HG03460 (cell line): Measurements from ENCODE around the gene LHFPL2.

Source experiments
- ATAC-seq: cut with Tn5 transposase; IDR thresholded peaks from one replicate; pipeline ENCODE4 v1.9.1; 2021; ENCODE audit not compliant: unreplicated experiment

Gene LHFPL2

DNA sequence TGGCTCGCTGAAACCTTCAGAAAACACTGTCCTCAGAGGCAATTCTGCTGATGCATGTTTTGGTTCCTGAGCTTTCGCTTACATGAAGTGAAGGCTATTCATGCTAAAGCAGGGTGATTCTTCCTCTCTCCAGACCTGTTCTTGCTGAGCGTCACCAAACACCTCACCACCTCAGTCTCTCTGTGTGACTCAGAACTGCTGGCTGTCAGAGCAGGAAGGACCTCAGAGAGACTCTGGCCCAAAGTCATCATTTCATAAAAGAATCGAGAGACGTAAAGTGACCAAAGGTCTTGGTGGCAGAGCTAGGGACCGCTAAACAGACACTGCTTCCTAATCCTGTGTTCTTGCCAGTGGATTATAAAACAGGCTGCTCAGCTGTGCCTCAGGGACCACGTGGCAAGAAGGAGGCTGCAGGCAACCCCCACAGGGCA lies 73.8 kb downstream of the LHFPL2 start:
- ATAC-seq = no peak

DNA sequence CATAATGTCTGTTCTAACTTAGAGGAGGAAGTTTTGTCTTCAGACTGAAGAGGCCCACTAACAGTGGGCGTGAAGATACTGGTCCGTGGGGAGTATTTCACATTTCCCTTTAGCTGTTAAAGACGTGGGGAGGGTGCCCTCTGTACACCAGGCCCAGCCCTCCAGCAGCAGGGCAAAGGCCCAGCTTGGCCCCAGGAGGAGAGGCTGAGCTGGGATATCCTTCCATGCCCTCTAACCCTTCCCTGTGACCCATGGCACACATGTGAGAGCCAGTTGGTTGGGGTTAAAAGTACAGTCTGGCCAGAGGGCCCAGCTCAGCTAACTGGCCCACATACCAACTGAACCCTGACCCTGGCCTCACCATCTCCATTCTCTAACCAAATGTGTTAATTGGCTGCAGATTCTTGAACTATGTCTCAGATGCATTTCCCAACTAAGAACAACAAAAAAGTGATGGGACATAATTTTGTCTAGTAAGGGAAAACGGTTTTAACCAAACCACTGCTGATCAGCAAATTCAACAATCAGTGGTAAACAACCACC lies 74.4 kb downstream of the LHFPL2 start:
- ATAC-seq = no peak

DNA sequence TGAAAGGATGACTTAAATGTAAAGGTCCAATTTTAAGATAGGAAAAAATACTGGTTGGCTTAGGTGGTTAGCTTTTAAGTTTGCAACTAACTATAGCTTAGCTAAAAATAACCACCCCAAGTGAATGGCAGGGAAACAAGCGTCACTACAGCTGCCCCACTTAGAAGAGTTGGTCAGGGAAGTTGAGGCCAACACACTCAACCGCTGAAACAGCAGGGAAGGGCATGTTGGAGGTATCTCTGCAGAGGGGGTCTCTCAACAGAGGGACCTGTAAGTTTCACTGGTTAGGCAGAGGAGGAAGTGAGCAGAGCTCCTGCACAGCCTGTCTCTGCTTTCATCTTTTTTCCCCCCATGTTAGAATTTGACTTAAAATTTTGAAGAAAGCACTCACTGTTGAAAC lies 75.3 kb downstream of the LHFPL2 start:
- ATAC-seq = peak; percentile 69

DNA sequence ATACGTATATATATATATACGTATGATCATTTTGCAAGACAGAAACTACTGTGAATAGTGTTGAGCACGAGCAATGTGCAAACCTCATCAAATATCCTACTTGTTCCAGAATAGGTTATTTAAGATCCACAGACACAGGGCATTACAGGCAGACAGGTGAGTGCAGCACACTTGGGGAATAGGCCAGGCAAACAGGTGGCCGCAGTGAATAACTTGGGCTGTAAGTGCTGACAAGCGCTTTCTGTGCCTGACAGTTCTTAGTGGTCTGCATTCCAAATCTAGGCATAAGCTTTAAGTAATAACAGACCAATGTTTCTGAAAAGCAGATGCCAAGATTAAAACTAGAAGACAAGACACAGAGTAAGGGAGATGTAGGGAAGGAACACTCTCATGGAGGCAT lies 77.9 kb downstream of the LHFPL2 start:
- no peak for ATAC-seq

DNA sequence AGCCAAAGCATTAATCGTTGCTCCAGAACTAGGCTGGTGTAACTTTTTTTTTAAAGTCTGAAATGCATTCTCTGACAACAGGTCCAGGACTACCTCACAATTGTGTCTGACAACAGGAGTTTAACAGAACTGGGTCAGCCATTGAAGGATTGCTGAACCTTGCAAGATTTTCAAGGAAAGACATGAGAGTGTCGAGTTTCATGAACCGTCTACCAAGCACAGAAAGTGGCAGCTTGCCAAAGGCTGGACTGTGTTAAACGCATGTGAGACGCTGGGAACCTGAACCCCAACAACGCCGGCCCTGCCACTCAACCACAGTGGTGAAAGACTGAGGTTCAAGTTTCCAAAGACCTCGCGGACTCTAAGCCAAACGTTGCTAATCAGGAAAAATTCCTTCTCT lies 79.1 kb downstream of the LHFPL2 start:
- ATAC-seq = no peak

DNA sequence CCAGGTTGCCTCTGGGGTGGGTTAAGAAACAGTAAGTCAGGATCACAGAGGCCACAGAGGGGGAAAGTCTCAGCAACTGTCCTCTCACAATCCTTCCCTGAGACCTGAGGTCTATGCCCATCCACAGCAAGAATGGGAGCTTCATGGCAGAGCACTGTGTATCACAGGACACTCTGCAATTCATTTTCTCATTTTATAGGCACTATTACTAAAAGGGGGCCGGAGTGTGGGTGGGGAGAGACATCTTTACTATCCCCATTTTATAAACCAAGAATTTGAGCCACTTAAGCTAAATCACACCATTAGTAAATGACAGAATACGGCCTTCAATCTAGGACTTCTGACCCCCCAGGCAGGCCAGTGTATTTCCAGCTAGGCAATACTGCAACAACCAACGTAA lies 79.9 kb downstream of the LHFPL2 start:
- ATAC-seq = no peak

DNA sequence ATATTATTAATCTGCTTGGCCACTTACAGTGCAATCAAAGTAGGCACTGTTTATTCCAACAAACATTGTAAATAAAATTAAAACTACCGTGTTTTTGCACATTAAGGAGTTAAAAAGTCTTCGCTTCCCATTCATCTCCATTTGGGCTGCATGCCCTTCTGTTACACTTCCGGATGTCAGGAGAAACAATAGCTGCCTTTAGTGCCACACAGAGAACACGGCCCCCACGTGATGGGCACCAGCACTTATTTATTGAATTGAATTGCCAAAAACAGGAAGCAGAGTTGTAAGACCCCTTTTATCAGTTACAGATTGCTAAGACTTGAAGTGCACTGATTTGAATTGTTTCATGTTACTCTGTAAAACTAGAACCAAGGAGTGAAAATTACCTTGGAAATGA lies 80.4 kb downstream of the LHFPL2 start:
- no peak for ATAC-seq

DNA sequence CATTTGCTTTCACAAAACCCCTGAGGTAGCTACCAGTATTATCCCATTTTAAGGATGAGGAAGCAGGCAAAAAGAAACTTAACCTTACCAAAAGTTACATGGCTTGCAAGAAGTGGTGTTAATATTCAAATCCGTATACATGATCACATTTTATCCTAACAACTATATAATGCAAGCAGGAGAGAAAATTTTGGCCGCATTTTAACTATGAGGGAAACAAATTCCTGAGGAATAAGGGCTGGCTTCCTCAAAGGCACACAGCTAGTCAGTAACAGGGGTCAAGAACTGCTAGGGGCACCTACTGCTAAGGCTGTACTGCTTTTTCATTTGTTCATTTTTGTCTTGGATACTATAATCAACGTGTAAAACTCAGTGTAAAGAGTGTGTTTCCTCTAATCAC lies 81.0 kb downstream of the LHFPL2 start:
- ATAC-seq = no peak

DNA sequence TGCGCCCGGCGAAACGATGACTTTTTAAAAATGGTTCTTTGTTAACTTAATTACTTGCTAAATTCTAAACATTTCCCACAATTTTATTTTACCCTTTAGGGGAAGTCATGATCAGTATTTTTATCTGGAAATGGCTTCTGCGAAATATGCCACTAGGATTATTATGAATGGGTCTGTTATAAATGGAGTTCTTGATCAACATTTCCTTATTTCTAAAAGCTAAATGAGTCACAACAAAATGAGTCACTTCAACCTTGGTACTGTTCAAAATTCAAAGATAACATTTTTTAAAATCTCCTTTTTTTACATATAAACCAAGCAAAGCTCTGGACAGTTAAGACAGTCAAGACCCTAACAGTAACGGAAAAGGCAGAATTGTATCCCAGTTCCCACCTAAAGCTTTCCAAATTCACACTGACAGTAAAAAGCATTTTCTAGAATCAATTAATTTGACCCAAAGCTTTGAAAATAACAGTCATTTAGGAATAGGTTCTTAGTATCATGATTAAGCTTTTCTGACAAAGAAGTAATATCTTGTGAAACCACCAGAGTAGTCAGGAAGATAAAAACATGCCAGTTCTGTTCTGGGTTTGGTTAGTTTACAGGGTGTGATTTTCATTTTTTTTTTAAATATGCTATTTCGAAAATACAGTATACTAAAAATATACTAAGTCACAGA lies 81.7 kb downstream of the LHFPL2 start:
- ATAC-seq = no peak

DNA sequence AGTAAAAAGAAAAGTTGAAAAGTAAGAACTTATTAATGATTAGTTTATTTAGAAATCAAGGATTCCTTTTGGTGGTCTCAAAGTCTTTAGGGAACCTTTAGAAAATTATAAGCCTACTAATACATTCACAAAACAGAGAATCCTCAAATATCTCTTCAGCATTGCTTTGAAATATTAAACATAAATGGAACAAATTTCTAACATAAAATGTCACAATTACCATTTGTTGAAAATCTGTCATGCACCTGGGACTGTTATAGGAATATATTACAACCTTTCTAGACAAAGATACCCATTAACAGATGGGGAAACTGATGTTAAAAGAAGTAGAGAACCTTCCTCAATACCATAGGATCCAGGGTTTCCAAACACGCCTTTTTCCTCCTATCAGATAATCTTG lies 83.2 kb downstream of the LHFPL2 start:
- no peak for ATAC-seq

DNA sequence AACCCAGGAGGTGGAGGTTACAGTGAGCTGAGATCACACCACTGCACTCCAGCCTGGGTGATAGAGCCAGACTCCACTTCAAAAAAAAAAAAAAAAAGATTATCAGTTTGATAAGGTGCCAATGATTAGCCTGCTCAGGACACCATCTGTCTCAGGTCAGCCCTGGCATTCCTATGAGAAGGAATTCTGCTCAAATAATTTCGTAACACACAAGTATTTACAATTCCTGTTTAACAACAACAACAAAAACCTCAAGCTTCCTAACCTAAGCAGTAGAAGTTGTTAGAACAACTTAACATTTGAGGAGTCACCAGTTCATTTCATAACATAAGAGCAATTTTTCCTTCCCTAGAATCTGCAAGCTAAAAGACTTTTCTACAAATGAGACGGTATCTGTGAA lies 85.0 kb downstream of the LHFPL2 start:
- ATAC-seq = no peak

DNA sequence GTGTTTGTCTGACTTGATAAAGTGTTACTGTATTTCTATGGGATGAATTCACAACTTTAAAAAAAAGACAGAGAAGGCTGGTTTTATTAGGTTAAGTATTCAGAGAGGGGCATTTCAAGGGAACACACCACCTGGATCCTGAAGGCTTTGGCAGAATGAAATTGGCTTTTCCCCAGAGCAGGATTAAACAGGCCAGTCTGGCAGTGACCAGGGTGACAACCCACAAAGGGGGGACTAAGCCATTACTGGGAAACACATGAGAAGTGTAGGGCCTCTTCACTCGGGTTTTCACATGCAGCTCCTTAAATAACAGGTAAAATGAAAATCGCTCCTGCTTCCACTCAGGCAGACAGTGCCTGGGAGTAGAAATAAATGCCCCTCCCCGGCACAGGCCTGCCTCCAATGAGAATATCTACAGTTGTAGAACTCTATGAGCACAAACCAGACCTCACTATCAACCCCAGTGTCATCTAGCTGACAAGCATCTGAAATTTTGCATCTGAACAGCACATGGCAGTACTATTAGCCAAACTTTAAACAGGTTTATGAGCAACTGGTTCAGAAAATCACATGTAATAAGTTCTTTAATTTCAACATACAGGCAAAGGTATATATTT lies 85.8 kb downstream of the LHFPL2 start:
- no peak for ATAC-seq

DNA sequence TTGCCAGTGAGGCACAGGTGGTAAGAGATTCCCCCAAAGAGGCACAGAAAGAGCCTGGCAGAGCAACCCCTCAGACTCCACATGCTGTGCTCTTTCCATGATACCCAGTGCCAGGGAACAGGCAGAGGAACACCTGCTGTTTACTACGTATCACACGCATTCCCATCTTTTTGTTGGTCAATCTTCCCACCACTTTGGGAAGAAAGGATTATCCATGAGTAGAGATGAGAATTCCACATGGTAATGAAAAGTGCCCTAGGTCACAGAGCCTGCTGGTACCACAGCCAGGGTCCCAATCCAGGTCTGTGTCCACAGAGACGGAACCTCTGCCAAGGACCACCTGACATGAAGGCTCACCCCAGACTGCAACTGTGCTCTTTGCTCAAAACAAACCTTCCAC lies 86.6 kb downstream of the LHFPL2 start:
- no peak for ATAC-seq

DNA sequence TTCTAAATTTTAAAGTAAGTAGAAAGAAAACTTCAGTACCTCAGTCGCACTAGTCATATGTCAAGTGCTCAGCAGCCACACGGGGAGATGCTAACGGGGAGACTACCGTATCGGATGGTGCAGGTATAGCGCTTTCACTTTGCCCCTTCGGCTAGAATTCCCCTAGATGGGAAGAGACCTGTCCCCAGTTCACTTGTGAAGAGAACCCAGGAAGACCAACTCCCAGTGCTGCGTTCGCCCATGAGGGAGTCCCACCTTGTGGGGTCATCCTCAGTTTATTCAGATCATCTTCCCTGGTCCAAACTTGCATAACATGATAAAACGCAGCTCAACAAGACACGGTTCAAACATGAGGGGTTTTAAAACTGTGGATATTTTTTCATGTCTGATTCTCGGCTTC lies 87.3 kb downstream of the LHFPL2 start:
- no peak for ATAC-seq

DNA sequence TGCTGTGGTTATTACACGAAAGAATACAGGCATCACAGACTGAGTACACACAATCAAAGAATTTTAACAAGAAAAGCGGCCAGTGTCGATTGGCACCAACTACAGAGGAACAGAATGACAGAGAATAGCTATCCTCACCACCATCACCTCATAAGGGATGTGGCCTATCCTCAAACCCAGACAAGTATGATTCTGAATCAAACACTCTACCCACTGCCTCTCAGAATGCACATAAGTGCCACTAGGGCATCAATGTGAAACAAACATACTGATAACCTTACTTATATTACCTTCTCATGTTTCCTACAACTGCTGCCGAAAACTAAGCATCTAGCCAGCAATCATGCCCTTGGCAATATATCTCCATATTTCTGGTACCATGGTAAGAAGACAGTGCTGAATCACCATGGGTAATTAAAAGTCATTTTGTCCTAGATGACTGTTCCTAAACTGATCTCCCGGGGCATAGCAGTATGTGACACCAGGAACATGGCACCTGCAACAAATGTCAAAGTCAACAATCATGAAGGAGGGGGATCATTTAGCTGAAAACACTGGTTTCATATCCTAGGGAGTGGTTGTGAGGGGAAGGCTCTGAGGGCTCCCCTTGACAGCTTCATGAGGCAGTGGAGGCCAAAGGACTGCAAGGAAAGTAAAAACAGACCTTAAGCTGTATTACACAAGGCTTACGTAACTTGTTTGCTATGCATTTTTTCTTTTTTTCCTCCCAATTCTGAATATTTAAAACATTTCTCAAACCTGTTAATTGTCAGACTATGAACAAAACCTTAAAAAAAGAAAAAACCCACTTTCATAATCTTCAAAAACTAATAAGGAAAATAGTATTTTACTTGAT lies 88.3 kb downstream of the LHFPL2 start:
- ATAC-seq = no peak

DNA sequence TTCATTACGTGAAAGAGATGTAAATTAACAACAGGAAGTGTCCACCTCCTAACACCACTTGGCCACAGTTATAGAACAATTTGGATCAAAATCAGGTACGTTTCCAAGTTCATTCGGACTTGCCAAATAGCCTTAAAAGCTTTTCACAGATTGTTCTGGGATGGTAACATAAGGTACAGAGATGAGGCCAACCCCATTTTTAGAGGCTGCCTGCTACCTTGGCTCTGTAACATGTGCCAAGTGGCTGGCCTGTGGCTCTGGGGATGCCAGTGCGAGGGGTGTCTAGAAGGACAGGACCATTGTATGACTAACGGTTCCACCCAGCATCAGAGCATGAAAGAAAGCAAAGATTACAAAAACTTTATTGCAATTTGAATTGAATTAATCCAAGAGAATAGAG lies 91.0 kb downstream of the LHFPL2 start:
- no peak for ATAC-seq

DNA sequence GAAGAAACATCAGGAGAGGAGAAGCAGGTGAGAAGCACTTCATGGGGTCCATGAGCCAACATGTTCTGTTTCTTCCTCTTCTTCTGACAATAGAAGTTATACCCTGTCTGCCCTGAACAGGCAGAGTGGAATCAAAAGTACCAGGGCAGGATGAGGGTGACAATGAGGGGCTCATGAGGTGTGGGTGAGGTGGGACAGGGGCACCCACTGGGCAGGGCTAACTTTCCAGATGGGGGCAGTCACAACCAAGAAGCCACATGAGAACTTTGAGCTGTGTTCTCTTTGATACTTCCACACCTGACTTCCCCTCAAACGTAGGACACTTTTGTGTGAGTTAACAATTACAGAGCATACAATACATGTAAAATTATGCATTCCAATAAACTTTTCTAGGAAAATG lies 92.7 kb downstream of the LHFPL2 start:
- ATAC-seq = no peak

DNA sequence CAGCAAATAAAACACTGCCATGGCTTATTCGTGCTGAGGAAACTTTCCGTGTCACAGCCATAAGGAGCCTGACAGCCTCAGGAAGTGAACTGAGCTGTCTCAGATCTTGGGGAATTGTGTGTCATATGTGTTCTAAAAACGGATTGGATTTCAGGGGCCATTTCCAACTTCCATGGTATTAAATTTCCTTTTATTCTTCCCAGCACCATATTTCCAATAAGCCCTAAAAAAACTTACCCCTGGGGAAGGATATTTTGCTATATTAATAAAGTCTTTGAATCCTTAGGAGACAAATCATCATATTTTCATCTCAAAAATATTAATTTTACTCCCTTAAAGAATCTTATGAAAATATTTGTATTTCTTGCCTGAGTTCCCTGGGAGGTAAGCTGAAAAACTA lies 93.9 kb downstream of the LHFPL2 start:
- ATAC-seq = no peak

DNA sequence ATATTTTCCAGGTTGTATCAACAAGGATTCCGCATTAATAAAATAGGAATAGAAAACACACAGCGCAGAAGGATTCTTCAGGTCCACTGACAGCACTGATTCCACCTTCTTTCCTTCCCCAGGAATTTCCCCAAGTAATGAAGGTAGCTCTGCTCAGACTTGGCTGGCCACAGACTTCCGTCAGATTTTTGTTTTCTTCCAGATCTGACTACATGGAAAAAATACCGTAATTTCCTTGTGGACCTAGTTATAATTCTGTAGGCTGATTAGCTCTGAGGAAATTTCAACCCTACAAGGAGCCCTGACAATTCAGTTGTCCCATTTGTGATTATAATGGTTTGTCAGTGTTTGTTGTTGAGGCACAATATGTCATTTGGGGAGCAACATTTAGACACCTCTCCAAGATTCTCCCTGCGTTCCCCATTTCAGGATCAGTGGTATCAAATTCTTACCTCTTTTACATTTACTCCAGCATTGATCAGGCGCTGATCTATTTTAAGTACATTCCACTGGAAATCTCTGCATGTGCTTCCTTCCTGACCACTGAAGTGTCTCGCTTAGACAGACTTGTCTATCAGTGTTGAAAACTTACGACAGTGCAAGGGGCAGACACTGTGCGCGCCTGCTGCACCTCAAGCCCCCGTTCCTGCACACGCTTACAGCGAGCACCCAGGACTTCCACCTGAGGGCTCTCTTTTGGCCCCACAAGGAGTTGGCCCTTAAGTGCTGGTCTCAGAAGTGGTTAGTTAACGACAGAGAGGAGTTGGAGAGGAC lies 94.8 kb downstream of the LHFPL2 start:
- no peak for ATAC-seq

DNA sequence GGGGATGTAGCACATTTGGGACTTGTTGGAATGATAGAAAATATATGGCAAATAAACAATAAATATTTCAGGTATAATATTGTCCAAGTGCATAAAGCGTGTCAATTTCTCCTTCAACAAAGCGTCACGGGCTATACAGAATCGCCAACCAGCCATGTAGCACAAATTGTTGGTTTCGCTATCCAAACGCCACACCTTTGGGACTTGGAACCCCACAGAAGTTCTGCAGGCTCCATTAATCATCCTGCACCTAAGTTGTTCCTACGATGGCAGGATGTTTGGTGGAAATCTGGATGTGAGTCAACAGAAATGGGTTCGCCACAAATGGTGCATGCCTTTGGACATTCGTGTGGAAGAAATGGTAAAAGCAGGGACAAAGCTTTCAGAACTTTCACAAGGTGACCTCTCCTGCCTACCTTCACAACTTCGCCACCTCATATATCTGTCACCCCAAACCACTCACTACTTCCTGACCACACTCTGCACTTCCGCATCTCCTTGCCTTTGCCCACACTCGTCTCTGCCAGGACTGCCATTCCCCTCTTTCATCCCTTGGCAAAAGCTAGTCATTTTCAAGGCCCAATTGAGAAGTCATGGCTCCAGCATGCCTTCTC lies 95.7 kb downstream of the LHFPL2 start:
- ATAC-seq = no peak

DNA sequence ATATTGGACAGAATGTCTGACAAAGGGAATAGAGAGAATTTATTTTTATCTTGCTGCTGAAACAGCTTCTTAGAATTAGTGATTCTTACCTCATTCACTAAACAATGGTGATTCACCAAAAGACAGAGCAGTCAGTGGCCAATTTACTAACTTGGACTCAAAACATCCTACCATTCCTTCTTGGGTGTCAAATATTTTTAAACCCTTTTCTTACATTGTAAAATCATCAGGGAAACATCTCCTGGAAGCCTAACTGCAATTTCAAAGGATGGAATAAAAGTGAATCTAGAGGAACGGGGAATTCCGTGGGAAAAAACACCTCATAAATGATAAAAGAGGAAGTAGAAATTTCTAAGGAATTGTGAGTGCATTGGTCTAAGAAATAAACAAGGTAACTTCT lies 97.7 kb downstream of the LHFPL2 start:
- ATAC-seq = no peak
